Liver (tissue), 9 donors: ENCODE measurements around the gene KCNG3. TPM values are rescaled to one million over a fixed set of nuclear protein-coding genes. Genes with fewer than 3 reads are reported as not detected.

ENCODE experiments used
- DNase-seq: peaks from one replicate; pipeline ENCODE4 v3.0.0-alpha.2; 2017; ENCODE audit warnings: low spot score
- H3K27ac ChIP-seq, 2 donors: one replicate each; pipeline ENCODE4 v1.7.0; 2013; ENCODE audit warnings: inconsistent platforms in 2 of 2, low read length in 2 of 2, control low read depth in 1 of 2, low read depth in 1 of 2, mild to moderate bottlenecking in 1 of 2
- H3K27me3 ChIP-seq, 4 donors: one replicate each; pipeline versions ENCODE4 v1.6.1 to v1.7.0; 2013; ENCODE audit warnings: low read length in 3 of 4, inconsistent platforms in 1 of 4, mild to moderate bottlenecking in 1 of 4, moderate library complexity in 1 of 4; ENCODE audit not compliant: control insufficient read depth in 4 of 4, insufficient read depth in 4 of 4
- H3K36me3 ChIP-seq, 4 donors: one replicate each; pipeline versions ENCODE4 v1.6.1 to v1.7.0; 2013; ENCODE audit warnings: low read length in 3 of 4, mild to moderate bottlenecking in 3 of 4, low read depth in 1 of 4, moderate library complexity in 1 of 4; ENCODE audit not compliant: control insufficient read depth in 4 of 4, insufficient read depth in 3 of 4
- H3K4me1 ChIP-seq, 4 donors: one replicate each; pipeline versions ENCODE4 v1.6.1 to v1.7.0; 2013; ENCODE audit warnings: low read length in 3 of 4, mild to moderate bottlenecking in 3 of 4, moderate library complexity in 1 of 4; ENCODE audit not compliant: control insufficient read depth in 4 of 4, insufficient read depth in 4 of 4
- H3K4me3 ChIP-seq, 3 donors: one replicate each; pipeline versions ENCODE4 v1.6.1 to v1.7.0; 2013; ENCODE audit warnings: low read length in 3 of 3, control low read depth in 1 of 3, low read depth in 1 of 3, mild to moderate bottlenecking in 1 of 3
- H3K9ac ChIP-seq, 2 donors: one replicate each; pipeline ENCODE4 v1.7.0; 2013; ENCODE audit warnings: low read length in 2 of 2, mild to moderate bottlenecking in 2 of 2, moderate library complexity in 2 of 2, control low read depth in 1 of 2, low read depth in 1 of 2
- H3K9me3 ChIP-seq, 4 donors: one replicate each; pipeline versions ENCODE4 v1.6.1 to v1.7.0; 2013; ENCODE audit warnings: low read length in 3 of 4; ENCODE audit not compliant: control insufficient read depth in 4 of 4
- ATF3 ChIP-seq: IDR thresholded peaks from 2 replicates; pipeline ENCODE4 v1.6.1; 2016; ENCODE audit warnings: antibody characterized with exemption
- CTCF ChIP-seq: fragments of 150-350 bp; IDR thresholded peaks from 2 replicates; pipeline ENCODE4 v1.5.1; 2017; ENCODE audit warnings: improper control_type of control experiment, low read depth, low read length; ENCODE audit not compliant: missing input control
- EGR1 ChIP-seq, 2 donors: IDR thresholded peaks; 2 replicates each; pipeline ENCODE4 v1.6.1; 2016 to 2018; ENCODE audit warnings: antibody characterized with exemption in 2 of 2, low read depth in 2 of 2
- FOXA1 ChIP-seq: IDR thresholded peaks from 2 replicates; pipeline ENCODE4 v1.6.1; 2016; ENCODE audit warnings: antibody characterized with exemption
- GABPA ChIP-seq, 2 donors: IDR thresholded peaks in 1 of 2; conservative IDR thresholded peaks in 1 of 2; 2 replicates each; pipeline ENCODE4 v1.6.1; 2016; ENCODE audit warnings: antibody characterized with exemption in 2 of 2, mild to moderate bottlenecking in 1 of 2, moderate library complexity in 1 of 2
- HNF4A ChIP-seq, 2 donors: conservative IDR thresholded peaks; 2 replicates each; pipeline ENCODE4 v1.6.1; 2016; ENCODE audit warnings: antibody characterized with exemption in 2 of 2, mild to moderate bottlenecking in 2 of 2
- HNF4G ChIP-seq: IDR thresholded peaks from 2 replicates; pipeline ENCODE4 v1.6.1; 2016; ENCODE audit warnings: antibody characterized with exemption
- JUND ChIP-seq, 2 donors: IDR thresholded peaks; 2 replicates each; pipeline ENCODE4 v1.6.1; 2016; ENCODE audit warnings: antibody characterized with exemption in 2 of 2
- NR2F2 ChIP-seq: IDR thresholded peaks from 2 replicates; pipeline ENCODE4 v1.6.1; 2016; ENCODE audit warnings: antibody characterized with exemption
- RAD21 ChIP-seq, 2 donors: IDR thresholded peaks; 2 replicates each; pipeline ENCODE4 v1.6.1; 2016; ENCODE audit warnings: antibody characterized with exemption in 2 of 2, mild to moderate bottlenecking in 2 of 2
- RXRA ChIP-seq, 2 donors: IDR thresholded peaks; 2 replicates each; pipeline ENCODE4 v1.6.1; 2017 to 2018; ENCODE audit warnings: antibody characterized with exemption in 2 of 2, mild to moderate bottlenecking in 1 of 2
- TAF1 ChIP-seq: conservative IDR thresholded peaks from 2 replicates; pipeline ENCODE4 v1.6.1; 2016; ENCODE audit warnings: antibody characterized with exemption, mild to moderate bottlenecking
- YY1 ChIP-seq: IDR thresholded peaks from 2 replicates; pipeline ENCODE4 v1.6.1; 2016; ENCODE audit warnings: antibody characterized with exemption, mild to moderate bottlenecking
- WGBS: extraction: QIAGEN DNeasy Blood & Tissue Kit; methylation state at CpG from one replicate; pipeline ENCODE4 v1.1.7; 2013; 5-methylcytosine and 5-hydroxymethylcytosine counted together
- polyA plus RNA-seq, 2 donors: library from polyadenylated mRNA; stranded (reverse) in 1 of 2; unstranded in 1 of 2; fragments of 200-250 nt in 1 of 2; fragments of >200 nt in 1 of 2; fragmentation: Nextera tagmentation in 1 of 2; extraction: Ambion mirVana in 1 of 2; gene quantifications; one replicate each; pipeline versions ENCODE4 v1.2.1 to v1.2.3, GENCODE V29; 2013 to 2015
- total RNA-seq, 2 donors: library from RNA; depleted of rRNA; stranded (reverse); fragments of >200 nt; gene quantifications; one replicate each; pipeline ENCODE4 v1.2.3, GENCODE V29; 2014
- TF ChIP-seq, protein P1 (sequence below): IDR thresholded peaks from 2 replicates; pipeline ENCODE4 v1.6.1; 2016; ENCODE audit warnings: antibody characterized with exemption, mild to moderate bottlenecking
- TF ChIP-seq, protein P2 (sequence below): IDR thresholded peaks from 2 replicates; pipeline ENCODE4 v1.6.1; 2016; ENCODE audit warnings: antibody characterized with exemption
- donor health status: healthy.
- donor health status: healthy.
- donor health status: healthy.
- donor health status: healthy.
- donor health status: healthy.

KCNG3 gene
- total and polyA plus RNA-seq, 4 donors, result not detected

- no peaks in the 10 kb centered on the region for H3K36me3 ChIP-seq
- TF ChIP-seq YY1 (no peak), RXRA (IDR thresholded peaks at IDR 0.05) (no peak), GABPA (IDR thresholded peaks at IDR 0.05 in 1 of 2, conservative IDR thresholded peaks at IDR 0.05 in 1 of 2) (no peak), HNF4A (conservative IDR thresholded peaks at IDR 0.05) (no peak), RAD21 (IDR thresholded peaks at IDR 0.05) (no peak), NR2F2 (no peak), ATF3 (no peak), JUND (IDR thresholded peaks at IDR 0.05) (no peak), EGR1 (IDR thresholded peaks at IDR 0.05; ENCODE audit: low read depth in 2 of 2) (no peak), CTCF (no peak), TAF1 (no peak), HNF4G (no peak), FOXA1 (no peak)
- TF ChIP-seq, protein P1, sequence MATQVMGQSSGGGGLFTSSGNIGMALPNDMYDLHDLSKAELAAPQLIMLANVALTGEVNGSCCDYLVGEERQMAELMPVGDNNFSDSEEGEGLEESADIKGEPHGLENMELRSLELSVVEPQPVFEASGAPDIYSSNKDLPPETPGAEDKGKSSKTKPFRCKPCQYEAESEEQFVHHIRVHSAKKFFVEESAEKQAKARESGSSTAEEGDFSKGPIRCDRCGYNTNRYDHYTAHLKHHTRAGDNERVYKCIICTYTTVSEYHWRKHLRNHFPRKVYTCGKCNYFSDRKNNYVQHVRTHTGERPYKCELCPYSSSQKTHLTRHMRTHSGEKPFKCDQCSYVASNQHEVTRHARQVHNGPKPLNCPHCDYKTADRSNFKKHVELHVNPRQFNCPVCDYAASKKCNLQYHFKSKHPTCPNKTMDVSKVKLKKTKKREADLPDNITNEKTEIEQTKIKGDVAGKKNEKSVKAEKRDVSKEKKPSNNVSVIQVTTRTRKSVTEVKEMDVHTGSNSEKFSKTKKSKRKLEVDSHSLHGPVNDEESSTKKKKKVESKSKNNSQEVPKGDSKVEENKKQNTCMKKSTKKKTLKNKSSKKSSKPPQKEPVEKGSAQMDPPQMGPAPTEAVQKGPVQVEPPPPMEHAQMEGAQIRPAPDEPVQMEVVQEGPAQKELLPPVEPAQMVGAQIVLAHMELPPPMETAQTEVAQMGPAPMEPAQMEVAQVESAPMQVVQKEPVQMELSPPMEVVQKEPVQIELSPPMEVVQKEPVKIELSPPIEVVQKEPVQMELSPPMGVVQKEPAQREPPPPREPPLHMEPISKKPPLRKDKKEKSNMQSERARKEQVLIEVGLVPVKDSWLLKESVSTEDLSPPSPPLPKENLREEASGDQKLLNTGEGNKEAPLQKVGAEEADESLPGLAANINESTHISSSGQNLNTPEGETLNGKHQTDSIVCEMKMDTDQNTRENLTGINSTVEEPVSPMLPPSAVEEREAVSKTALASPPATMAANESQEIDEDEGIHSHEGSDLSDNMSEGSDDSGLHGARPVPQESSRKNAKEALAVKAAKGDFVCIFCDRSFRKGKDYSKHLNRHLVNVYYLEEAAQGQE, result no peak
- no peak overlapping the region for H3K27ac ChIP-seq
- H3K4me3 ChIP-seq, result no peak overlapping the region
- 96% methylated on average over 2 of the region's 2 CpGs for WGBS
- H3K4me1 ChIP-seq, result no peaks in the 10 kb centered on the region
- H3K9ac ChIP-seq, result no peak overlapping the region
- H3K27me3 ChIP-seq, result no peaks in the 10 kb centered on the region
- H3K9me3 ChIP-seq, result no peaks in the 10 kb centered on the region
- DNase-seq, result no peak
Measured at GRCh38 chr2:42452545-42452944, 41.2 kb downstream of the KCNG3 start.

DNA sequence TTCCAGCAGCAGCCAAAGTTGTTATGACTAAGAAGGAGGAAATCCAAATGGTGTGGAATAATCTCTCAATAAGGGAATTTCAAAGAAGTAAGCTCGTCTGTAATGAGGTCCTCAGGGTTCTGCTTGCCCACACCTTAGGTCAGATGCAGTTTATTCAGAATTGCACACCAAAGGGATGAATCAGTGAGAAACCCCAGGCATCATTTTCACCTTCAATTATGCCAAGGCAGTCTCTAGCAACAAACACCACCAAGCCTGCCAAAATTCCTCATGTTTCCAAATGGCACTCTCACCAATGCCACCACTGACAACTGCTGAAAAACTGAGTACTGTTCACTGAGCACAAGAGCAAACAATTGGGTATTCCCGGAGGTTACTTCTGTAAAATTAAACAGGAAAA lies 43.6 kb downstream of the KCNG3 start:
- Histone ChIP-seq H3K4me1 (no peaks in the 10 kb centered on the region), H3K4me3 (no peak overlapping the region), H3K36me3 (no peaks in the 10 kb centered on the region), H3K27ac (no peak overlapping the region), H3K9ac (no peak overlapping the region), H3K9me3 (no peaks in the 10 kb centered on the region), H3K27me3 (no peaks in the 10 kb centered on the region)
- DNase-seq, result no peak
- WGBS, result 56% methylated on average over 2 of the region's 2 CpGs
- TF ChIP-seq HNF4G (no peak), FOXA1 (no peak), YY1 (no peak), JUND (IDR thresholded peaks at IDR 0.05) (no peak), ATF3 (no peak), NR2F2 (no peak), RAD21 (IDR thresholded peaks at IDR 0.05) (no peak)
- TF ChIP-seq, protein P2, sequence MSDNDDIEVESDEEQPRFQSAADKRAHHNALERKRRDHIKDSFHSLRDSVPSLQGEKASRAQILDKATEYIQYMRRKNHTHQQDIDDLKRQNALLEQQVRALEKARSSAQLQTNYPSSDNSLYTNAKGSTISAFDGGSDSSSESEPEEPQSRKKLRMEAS, result no peak
